ENCODE results near the gene AFMID. TPM values are rescaled to one million over a fixed set of nuclear protein-coding genes. Genes with fewer than 3 reads are reported as not detected.

The AFMID gene
- total RNA-seq, 1 experiment from 2014 or later: 49.6 TPM

DNA sequence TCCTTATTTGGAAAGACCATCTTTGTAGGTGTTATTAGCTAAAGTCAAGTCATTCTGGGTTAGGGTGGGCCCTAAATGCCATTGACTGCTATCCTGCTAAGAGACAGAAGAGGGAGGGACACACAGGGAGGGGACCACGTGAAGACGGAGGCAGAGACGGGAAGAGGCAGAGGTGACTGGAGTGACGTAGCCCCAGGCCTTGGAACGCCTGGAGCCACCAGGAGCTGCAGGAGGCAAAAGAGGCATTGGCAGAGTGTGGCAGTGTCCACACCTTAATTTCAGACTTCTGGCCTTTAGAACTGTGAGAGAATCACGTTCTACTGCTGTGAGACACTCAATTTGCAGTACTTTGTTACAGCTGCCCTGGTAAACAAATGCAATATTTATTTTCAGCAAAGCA lies 13.3 kb downstream of the AFMID start:
- no peak overlapping the region for H3K4me3 ChIP-seq
- no peaks in the 10 kb centered on the region for H3K9me3 ChIP-seq
- no peak for DNase-seq
- H3K36me3 ChIP-seq: peaks cover 24% of the 10 kb centered on the region
- no peaks in the 10 kb centered on the region for H3K27me3 ChIP-seq

DNA sequence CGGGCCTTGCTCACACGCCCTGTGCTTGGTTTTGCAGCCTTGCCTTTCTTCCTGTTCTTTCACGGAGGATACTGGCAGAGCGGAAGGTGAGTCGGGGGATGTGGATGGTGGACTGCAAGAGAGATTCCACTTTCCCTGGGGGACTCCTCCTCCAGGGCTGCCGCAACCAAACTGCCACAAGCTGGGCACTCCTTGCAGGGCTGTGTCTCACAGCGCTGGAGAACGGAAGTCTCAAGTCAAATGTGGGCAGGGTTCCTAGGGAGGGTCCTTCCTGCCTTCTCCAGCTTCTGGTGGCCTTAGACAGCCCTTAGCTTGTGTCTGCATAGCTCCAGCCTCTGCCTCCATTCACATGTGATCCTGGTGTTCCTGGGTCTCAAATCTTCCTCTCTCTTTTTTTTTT lies 15.5 kb downstream of the AFMID start:
- Histone ChIP-seq H3K4me3 (no peak overlapping the region), H3K36me3 (peaks cover 9% of the 10 kb centered on the region), H3K9me3 (no peaks in the 10 kb centered on the region), H3K27me3 (no peaks in the 10 kb centered on the region)
- DNase-seq: no peak

DNA sequence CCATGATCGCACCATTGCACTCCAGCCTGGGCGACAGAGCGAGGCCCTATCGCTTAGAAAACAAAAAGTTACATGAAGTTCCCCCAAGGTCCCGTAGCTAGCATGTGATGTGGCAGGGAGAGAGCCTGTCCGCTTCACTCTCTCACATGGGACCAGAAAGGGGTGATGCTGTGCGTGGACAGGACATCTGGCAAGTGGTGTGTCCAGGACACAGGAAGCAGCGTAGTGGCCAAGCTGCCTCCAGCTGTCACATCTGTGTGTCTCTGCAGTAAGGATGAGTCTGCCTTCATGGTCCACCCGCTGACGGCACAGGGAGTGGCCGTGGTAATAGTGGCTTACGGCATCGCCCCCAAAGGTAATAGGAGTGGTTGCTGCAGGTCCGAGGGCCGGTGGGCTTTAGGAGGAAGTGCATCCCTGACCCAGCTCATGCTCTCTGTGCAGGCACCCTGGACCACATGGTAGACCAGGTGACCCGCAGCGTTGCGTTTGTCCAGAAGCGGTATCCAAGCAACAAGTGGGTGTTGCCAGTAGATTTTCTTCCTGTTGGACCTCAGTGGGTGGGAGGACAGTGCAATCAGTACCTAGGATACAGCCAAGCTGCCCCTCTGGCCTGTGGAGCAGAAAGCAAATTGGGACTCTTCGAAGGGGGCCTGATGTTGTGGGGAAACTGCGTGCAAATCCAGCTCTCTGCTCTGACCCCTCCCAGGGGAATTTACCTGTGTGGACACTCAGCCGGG lies 17.4 kb downstream of the AFMID start:
- H3K9me3 ChIP-seq: no peaks in the 10 kb centered on the region
- DNase-seq: no peak

DNA sequence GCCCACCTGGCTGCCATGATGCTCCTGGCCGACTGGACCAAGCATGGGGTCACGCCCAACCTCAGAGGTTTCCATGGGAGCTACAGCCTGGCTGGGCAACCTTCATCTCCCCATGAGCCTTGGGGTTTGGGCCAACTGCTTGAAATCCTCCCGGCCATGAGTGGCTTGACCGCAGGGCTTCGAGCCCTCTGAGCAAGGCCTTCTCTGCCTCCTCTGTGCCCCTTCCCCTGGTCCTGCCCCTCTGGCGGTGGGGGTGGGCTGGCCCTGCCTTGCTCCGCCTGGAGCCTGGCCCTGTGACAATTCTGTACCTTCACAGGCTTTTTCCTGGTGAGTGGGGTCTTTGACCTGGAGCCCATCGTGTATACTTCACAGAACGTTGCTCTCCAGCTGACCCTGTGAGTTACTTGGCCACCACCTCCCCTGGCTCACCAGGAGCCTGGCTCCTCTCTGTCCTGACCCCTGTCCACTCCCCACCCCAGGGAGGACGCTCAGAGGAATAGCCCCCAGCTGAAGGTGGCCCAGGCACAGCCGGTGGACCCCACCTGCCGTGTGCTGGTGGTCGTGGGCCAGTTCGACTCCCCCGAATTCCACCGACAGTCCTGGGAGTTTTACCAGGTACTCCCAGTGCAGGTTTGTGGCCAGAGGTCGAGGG lies 18.1 kb downstream of the AFMID start:
- H3K4me3 ChIP-seq: no peak overlapping the region
- H3K27me3 ChIP-seq: no peaks in the 10 kb centered on the region
- 0 out of 2 replicates have a peak, but pooled peaks cover 3% of the 10 kb centered on the region for H3K36me3 ChIP-seq
- no peaks in the 10 kb centered on the region for H3K9me3 ChIP-seq
- no peak for DNase-seq

More for the DNA sequence above, 17.4 kb downstream of the AFMID start:
- 0 out of 2 replicates have a peak, but pooled peaks cover 3% of the 10 kb centered on the region for H3K36me3 ChIP-seq
- H3K4me3 ChIP-seq: no peak overlapping the region
- no peaks in the 10 kb centered on the region for H3K27me3 ChIP-seq

DNA sequence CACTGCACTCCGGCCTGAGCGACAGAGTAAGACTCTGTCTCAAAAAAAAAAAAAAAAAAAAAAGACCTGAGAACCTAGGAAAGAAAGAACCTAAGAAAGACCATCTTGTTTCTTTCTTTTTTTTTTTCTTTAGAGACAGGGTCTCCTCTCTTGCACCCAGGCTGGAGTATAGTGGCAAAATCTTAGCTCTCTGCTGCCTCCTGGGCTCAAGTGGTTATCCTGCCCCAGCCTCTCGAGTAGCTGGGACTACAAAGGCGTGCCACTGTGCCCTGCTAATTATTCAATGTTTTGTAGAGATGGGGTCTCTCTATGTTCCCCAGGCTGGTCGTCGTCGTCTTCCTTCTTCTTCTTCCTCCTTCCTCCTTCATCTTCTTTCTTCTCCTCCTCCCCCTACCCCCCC lies 19.1 kb downstream of the AFMID start:
- Histone ChIP-seq H3K36me3 (no peaks in the 10 kb centered on the region), H3K9me3 (no peaks in the 10 kb centered on the region), H3K27me3 (no peaks in the 10 kb centered on the region), H3K4me3 (no peak overlapping the region)
- DNase-seq: no peak

DNA sequence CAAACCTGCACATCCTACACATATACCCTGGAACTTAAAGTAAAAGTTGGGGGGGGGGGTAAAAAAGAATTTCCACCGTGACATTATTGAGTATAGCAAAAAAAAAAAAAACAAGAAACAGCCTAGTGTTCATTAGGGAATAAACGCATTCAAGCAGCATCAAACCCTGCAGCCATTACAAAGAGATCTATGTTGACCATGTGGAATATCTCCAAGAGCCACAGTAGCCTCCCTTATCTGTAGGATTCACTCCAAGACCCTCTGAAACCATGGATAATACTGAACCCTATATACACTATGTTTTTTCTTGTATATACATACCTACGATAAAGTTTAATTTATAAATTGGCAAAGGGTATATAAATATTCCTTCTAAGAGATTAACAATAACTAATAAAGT lies 21.3 kb downstream of the AFMID start:
- DNase-seq: no peak

DNA sequence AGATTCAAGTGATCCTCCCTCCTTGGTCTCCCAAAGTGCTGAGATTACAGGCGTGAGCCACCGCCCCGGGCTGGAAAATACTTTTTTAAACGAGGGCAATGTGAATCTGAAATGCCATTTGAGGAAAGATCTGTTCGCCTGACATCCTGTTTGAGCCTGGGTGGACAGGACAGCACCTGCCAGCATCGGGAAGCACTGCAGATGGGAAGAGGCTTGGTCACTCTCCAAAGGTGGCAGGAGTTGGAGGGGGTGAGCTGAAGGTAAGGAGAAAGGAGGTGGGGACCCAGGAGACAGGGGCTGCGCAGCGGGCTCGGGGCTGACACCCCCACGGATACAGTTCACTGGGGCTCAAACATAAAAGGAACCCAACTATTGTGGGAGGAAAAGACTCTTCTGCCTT lies 22.9 kb downstream of the AFMID start:
- peaks cover 8% of the 10 kb centered on the region for H3K36me3 ChIP-seq
- H3K4me3 ChIP-seq: no peak overlapping the region
- no peaks in the 10 kb centered on the region for H3K27me3 ChIP-seq
- no peaks in the 10 kb centered on the region for H3K9me3 ChIP-seq
- no peak for DNase-seq

More for the DNA sequence above, 21.3 kb downstream of the AFMID start:
- H3K27me3 ChIP-seq: no peaks in the 10 kb centered on the region
- H3K4me3 ChIP-seq: no peak overlapping the region
- no peaks in the 10 kb centered on the region for H3K36me3 ChIP-seq
- no peaks in the 10 kb centered on the region for H3K9me3 ChIP-seq

DNA sequence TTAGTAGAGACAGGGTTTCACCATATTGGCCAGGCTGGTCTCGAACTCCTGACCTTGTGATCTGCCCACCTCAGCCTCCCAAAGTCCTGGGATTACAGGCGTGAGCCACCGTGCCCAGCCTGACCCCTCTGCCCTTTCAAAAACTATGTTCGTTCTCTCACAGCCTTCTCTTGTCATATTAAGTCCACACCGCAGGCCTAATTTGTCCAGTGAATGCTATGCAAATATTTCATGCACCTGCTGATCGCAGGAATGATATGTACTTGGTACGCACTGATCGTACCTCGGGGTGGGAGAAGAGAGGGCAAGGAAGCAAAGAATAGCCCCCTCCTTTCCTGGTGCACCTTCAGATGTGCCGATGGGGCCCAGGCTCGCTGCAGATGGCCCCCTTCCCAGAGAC lies 23.9 kb downstream of the AFMID start:
- DNase-seq: no peak
- H3K4me3 ChIP-seq: no peak overlapping the region
- peaks cover 15% of the 10 kb centered on the region for H3K36me3 ChIP-seq
- H3K27me3 ChIP-seq: no peaks in the 10 kb centered on the region
- H3K9me3 ChIP-seq: no peaks in the 10 kb centered on the region

DNA sequence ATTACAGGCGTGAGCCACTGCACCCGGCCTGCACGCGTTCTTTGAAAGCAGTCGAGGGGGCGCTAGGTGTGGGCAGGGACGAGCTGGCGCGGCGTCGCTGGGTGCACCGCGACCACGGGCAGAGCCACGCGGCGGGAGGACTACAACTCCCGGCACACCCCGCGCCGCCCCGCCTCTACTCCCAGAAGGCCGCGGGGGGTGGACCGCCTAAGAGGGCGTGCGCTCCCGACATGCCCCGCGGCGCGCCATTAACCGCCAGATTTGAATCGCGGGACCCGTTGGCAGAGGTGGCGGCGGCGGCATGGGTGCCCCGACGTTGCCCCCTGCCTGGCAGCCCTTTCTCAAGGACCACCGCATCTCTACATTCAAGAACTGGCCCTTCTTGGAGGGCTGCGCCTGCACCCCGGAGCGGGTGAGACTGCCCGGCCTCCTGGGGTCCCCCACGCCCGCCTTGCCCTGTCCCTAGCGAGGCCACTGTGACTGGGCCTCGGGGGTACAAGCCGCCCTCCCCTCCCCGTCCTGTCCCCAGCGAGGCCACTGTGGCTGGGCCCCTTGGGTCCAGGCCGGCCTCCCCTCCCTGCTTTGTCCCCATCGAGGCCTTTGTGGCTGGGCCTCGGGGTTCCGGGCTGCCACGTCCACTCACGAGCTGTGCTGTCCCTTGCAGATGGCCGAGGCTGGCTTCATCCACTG lies 27.0 kb downstream of the AFMID start, which contains the start of gene BIRC5:
Gene BIRC5, plus strand, starts transcription at position 238 of the 690 bp plus-strand sequence. Its CDS starts 64 bp downstream, at position 302.
- Histone ChIP-seq H3K27me3 (no peaks in the 10 kb centered on the region), H3K9me3 (no peaks in the 10 kb centered on the region), H3K4me3 (peak within 1 kb of the TSS; percentile 85), H3K36me3 (peaks cover 47% of the 10 kb centered on the region)
- peak; percentile 93 for DNase-seq

DNA sequence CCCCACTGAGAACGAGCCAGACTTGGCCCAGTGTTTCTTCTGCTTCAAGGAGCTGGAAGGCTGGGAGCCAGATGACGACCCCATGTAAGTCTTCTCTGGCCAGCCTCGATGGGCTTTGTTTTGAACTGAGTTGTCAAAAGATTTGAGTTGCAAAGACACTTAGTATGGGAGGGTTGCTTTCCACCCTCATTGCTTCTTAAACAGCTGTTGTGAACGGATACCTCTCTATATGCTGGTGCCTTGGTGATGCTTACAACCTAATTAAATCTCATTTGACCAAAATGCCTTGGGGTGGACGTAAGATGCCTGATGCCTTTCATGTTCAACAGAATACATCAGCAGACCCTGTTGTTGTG lies 27.5 kb downstream of the AFMID start:
- DNase-seq: no peak
- Histone ChIP-seq H3K36me3 (peaks cover 52% of the 10 kb centered on the region), H3K9me3 (no peaks in the 10 kb centered on the region), H3K27me3 (no peaks in the 10 kb centered on the region), H3K4me3 (peak overlapping the region; percentile 85)

DNA sequence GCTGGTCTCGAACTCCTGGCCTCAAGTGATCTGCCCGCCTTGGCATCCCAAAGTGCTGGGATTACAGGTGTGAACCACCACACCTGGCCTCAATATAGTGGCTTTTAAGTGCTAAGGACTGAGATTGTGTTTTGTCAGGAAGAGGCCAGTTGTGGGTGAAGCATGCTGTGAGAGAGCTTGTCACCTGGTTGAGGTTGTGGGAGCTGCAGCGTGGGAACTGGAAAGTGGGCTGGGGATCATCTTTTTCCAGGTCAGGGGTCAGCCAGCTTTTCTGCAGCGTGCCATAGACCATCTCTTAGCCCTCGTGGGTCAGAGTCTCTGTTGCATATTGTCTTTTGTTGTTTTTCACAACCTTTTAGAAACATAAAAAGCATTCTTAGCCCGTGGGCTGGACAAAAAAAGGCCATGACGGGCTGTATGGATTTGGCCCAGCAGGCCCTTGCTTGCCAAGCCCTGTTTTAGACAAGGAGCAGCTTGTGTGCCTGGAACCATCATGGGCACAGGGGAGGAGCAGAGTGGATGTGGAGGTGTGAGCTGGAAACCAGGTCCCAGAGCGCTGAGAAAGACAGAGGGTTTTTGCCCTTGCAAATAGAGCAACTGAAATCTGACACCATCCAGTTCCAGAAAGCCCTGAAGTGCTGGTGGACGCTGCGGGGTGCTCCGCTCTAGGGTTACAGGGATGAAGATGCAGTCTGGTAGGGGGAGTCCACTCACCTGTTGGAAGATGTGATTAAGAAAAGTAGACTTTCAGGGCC lies 32.4 kb downstream of the AFMID start:
- Histone ChIP-seq H3K27me3 (no peaks in the 10 kb centered on the region), H3K4me3 (no peak overlapping the region), H3K36me3 (peaks cover 93% of the 10 kb centered on the region), H3K9me3 (no peaks in the 10 kb centered on the region)
- no peak for DNase-seq

DNA sequence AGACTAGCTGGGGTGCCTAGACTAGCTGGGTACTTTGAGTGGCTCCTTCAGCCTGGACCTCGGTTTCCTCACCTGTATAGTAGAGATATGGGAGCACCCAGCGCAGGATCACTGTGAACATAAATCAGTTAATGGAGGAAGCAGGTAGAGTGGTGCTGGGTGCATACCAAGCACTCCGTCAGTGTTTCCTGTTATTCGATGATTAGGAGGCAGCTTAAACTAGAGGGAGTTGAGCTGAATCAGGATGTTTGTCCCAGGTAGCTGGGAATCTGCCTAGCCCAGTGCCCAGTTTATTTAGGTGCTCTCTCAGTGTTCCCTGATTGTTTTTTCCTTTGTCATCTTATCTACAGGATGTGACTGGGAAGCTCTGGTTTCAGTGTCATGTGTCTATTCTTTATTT lies 35.9 kb downstream of the AFMID start:
- Histone ChIP-seq H3K36me3 (peaks cover 67% of the 10 kb centered on the region), H3K4me3 (no peak overlapping the region), H3K9me3 (no peaks in the 10 kb centered on the region), H3K27me3 (no peaks in the 10 kb centered on the region)
- no peak for DNase-seq

DNA sequence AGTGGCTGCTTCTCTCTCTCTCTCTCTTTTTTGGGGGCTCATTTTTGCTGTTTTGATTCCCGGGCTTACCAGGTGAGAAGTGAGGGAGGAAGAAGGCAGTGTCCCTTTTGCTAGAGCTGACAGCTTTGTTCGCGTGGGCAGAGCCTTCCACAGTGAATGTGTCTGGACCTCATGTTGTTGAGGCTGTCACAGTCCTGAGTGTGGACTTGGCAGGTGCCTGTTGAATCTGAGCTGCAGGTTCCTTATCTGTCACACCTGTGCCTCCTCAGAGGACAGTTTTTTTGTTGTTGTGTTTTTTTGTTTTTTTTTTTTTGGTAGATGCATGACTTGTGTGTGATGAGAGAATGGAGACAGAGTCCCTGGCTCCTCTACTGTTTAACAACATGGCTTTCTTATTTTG lies 36.6 kb downstream of the AFMID start:
- Histone ChIP-seq H3K9me3 (no peaks in the 10 kb centered on the region), H3K4me3 (no peak overlapping the region), H3K36me3 (peaks cover 60% of the 10 kb centered on the region), H3K27me3 (no peaks in the 10 kb centered on the region)
- no peak for DNase-seq

DNA sequence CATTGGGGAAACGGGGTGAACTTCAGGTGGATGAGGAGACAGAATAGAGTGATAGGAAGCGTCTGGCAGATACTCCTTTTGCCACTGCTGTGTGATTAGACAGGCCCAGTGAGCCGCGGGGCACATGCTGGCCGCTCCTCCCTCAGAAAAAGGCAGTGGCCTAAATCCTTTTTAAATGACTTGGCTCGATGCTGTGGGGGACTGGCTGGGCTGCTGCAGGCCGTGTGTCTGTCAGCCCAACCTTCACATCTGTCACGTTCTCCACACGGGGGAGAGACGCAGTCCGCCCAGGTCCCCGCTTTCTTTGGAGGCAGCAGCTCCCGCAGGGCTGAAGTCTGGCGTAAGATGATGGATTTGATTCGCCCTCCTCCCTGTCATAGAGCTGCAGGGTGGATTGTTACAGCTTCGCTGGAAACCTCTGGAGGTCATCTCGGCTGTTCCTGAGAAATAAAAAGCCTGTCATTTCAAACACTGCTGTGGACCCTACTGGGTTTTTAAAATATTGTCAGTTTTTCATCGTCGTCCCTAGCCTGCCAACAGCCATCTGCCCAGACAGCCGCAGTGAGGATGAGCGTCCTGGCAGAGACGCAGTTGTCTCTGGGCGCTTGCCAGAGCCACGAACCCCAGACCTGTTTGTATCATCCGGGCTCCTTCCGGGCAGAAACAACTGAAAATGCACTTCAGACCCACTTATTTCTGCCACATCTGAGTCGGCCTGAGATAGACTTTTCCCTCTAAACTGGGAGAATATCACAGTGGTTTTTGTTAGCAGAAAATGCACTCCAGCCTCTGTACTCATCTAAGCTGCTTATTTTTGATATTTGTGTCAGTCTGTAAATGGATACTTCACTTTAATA lies 37.3 kb downstream of the AFMID start:
- DNase-seq: no peak
- H3K27me3 ChIP-seq: no peaks in the 10 kb centered on the region
- peaks cover 53% of the 10 kb centered on the region for H3K36me3 ChIP-seq
- no peak overlapping the region for H3K4me3 ChIP-seq
- H3K9me3 ChIP-seq: no peaks in the 10 kb centered on the region

DNA sequence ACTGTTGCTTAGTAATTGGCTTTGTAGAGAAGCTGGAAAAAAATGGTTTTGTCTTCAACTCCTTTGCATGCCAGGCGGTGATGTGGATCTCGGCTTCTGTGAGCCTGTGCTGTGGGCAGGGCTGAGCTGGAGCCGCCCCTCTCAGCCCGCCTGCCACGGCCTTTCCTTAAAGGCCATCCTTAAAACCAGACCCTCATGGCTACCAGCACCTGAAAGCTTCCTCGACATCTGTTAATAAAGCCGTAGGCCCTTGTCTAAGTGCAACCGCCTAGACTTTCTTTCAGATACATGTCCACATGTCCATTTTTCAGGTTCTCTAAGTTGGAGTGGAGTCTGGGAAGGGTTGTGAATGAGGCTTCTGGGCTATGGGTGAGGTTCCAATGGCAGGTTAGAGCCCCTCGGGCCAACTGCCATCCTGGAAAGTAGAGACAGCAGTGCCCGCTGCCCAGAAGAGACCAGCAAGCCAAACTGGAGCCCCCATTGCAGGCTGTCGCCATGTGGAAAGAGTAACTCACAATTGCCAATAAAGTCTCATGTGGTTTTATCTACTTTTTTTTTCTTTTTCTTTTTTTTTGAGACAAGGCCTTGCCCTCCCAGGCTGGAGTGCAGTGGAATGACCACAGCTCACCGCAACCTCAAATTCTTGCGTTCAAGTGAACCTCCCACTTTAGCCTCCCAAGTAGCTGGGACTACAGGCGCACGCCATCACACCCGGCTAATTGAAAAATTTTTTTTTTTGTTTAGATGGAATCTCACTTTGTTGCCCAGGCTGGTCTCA lies 38.1 kb downstream of the AFMID start:
- Histone ChIP-seq H3K27me3 (no peaks in the 10 kb centered on the region), H3K4me3 (no peak overlapping the region), H3K9me3 (no peaks in the 10 kb centered on the region), H3K36me3 (peaks cover 47% of the 10 kb centered on the region)
- no peak for DNase-seq
